ENCODE data around the gene SKI. TPM values are rescaled to one million over a fixed set of nuclear protein-coding genes. Genes with fewer than 3 reads are reported as not detected.

The SKI gene
- total RNA-seq, 1 experiment from 2014 or later = 89.5 TPM

DNA sequence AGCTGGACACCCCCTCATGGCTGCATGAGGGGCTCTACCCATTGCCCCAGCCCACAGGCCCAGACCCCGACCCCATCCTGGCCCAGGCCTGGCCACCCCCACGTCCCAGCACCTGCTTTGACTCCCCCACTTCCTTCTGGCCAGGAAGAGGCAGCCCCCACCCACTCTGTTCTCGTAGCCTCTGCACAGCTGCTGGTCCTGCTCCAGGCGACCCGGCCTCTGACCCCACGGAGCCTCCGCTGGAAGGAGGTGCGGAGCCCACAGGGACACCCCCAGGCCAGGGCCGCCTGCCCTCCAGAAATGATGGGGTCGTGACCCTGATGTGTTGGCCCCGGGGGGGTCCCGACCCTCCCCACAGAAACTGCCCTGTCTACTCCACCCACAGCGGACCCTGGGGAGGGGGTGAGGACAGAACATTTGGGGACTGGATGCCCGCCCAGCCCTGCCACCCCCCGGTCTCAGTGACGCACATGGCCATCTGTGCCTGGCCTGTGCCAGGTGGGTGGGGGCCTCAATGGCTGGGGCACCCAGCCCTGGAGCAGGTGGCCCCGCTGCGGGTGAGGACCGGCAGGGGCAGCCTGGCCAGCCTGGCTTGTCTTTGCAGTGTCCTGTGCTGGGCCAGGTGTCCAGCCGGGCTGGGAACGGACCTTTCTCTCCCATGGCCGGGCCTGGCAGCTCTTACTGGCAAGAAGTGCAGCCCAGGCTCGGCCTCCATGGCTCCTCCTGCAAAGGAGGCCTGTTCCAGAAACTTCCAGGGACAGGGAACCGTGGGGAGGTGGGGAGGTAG lies 84.6 kb downstream of the SKI start:
- WGBS (ENCODE audit: extremely low coverage, insufficient read length, low lambda C conversion rate) = no CpG with 5 or more reads among the region's 24 CpGs
- Histone ChIP-seq H3K79me2 (ENCODE audit: insufficient read depth, low read length) (no peaks in the 10 kb centered on the region), H3K27me3 (ENCODE audit: insufficient read depth, low read length) (no peaks in the 10 kb centered on the region), H3K23me2 (ENCODE audit: insufficient read length, low read depth, low read length, poor library complexity, severe bottlenecking) (no peaks in the 10 kb centered on the region), H3K18ac (ENCODE audit: insufficient read length, low read depth, low read length) (no peak overlapping the region), H2BK5ac (ENCODE audit: insufficient read length, low read length) (no peak overlapping the region), H4K91ac (ENCODE audit: insufficient read length, low read depth, low read length) (no peak overlapping the region), H2BK15ac (ENCODE audit: low read depth, low read length) (no peak overlapping the region; the same call in 1 of the 2 replicates), H3K23ac (ENCODE audit: insufficient read length, low read depth, low read length) (no peak overlapping the region), H3K56ac (ENCODE audit: insufficient read length, low read depth, low read length) (no peak overlapping the region), H2AFZ (ENCODE audit: low read length) (no peak overlapping the region), H3K27ac (ENCODE audit: insufficient read length, low read depth, low read length) (no peak overlapping the region), H4K8ac (replicated peaks; ENCODE audit: insufficient read length, low read depth, low read length) (no peak overlapping the region), H3K9ac (ENCODE audit: extremely low read depth, insufficient read length, low read length) (no peak overlapping the region), H2BK120ac (ENCODE audit: low read depth, low read length, poor library complexity, severe bottlenecking) (no peak overlapping the region), H3K9me3 (ENCODE audit: control insufficient read depth, low read depth, low read length) (no peaks in the 10 kb centered on the region), H3K4me2 (ENCODE audit: insufficient read depth, insufficient read length, low read length) (no peak overlapping the region), H3K4ac (ENCODE audit: low read depth, low read length) (no peak overlapping the region), H2BK20ac (ENCODE audit: low read depth, low read length, poor library complexity, severe bottlenecking) (no peak overlapping the region), H3K79me1 (ENCODE audit: insufficient read depth, low read depth, low read length, poor library complexity, severe bottlenecking) (no peaks in the 10 kb centered on the region), H4K20me1 (ENCODE audit: control insufficient read depth, insufficient read depth, insufficient read length) (no peaks in the 10 kb centered on the region), H3T11ph (ENCODE audit: low read length) (no peak overlapping the region), H4K5ac (ENCODE audit: insufficient read length, low read depth, low read length) (no peak overlapping the region), H2BK12ac (ENCODE audit: insufficient read length, low read depth, low read length) (no peak overlapping the region), H3K14ac (ENCODE audit: insufficient read depth, low read length) (no peak overlapping the region; the same call in 1 of the 2 replicates), H3K4me1 (ENCODE audit: insufficient read depth, low read length) (no peaks in the 10 kb centered on the region; the same call in 1 of the 2 replicates), H2AK5ac (ENCODE audit: insufficient read length, low read length) (no peak overlapping the region)
- Mint-ChIP-seq H3K27me3 (ENCODE audit: low read depth) (peaks cover 1% of the 10 kb centered on the region; the same call in 1 of the 2 replicates), H3K4me1 (peaks cover 4 to 28% of the 10 kb centered on the region in 2 experiments), H3K36me3 (ENCODE audit: insufficient read depth in 1 of 3, low read depth in 3 of 3) (peaks cover 9 to 12% (median 12%) of the 10 kb centered on the region in 3 experiments; a peak in 6 of 7 replicates), H3K27ac (no peak overlapping the region; a peak in 1 of 7 replicates), H3K4me3 (no peak overlapping the region), H3K9me3 (no peaks in the 10 kb centered on the region)
- no peak for DNase-seq
- TF ChIP-seq, protein P1, sequence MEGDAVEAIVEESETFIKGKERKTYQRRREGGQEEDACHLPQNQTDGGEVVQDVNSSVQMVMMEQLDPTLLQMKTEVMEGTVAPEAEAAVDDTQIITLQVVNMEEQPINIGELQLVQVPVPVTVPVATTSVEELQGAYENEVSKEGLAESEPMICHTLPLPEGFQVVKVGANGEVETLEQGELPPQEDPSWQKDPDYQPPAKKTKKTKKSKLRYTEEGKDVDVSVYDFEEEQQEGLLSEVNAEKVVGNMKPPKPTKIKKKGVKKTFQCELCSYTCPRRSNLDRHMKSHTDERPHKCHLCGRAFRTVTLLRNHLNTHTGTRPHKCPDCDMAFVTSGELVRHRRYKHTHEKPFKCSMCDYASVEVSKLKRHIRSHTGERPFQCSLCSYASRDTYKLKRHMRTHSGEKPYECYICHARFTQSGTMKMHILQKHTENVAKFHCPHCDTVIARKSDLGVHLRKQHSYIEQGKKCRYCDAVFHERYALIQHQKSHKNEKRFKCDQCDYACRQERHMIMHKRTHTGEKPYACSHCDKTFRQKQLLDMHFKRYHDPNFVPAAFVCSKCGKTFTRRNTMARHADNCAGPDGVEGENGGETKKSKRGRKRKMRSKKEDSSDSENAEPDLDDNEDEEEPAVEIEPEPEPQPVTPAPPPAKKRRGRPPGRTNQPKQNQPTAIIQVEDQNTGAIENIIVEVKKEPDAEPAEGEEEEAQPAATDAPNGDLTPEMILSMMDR (conservative IDR thresholded peaks at IDR 0.05) = no peak
